ENCODE measurements around the gene LINC00237. TPM values are rescaled to one million over a fixed set of nuclear protein-coding genes. Genes with fewer than 3 reads are reported as not detected.

LINC00237 gene
- total RNA-seq, 1 experiment from 2014 or later: 0.90 TPM

- Mint-ChIP-seq H3K4me1 (peaks cover 31 to 47% of the 10 kb centered on the region in 2 experiments), H3K4me3 (peak overlapping the region; percentile 14 to 28; a peak in 4 of 5 replicates), H3K9me3 (no peaks in the 10 kb centered on the region), H3K27ac (0 out of 7 replicates have a peak overlapping the region, but pooled peaks of 1 of the 3 experiments have one; percentile 17), H3K36me3 (ENCODE audit: insufficient read depth in 1 of 3, low read depth in 3 of 3) (no peaks in the 10 kb centered on the region), H3K27me3 (ENCODE audit: low read depth) (peaks cover 12% of the 10 kb centered on the region)
- Histone ChIP-seq H3K27ac (ENCODE audit: insufficient read length, low read depth, low read length) (no peak overlapping the region), H2BK12ac (ENCODE audit: insufficient read length, low read depth, low read length) (no peak overlapping the region), H3T11ph (ENCODE audit: low read length) (no peak overlapping the region), H3K14ac (ENCODE audit: insufficient read depth, low read length) (no peak overlapping the region), H4K5ac (ENCODE audit: insufficient read length, low read depth, low read length) (no peak overlapping the region), H3K23ac (ENCODE audit: insufficient read length, low read depth, low read length) (no peak overlapping the region), H3K4me2 (ENCODE audit: insufficient read depth, insufficient read length, low read length) (peak overlapping the region; percentile 12), H3K56ac (ENCODE audit: insufficient read length, low read depth, low read length) (no peak overlapping the region), H3K4me1 (ENCODE audit: insufficient read depth, low read length) (peaks cover 16% of the 10 kb centered on the region; the same call in 1 of the 2 replicates), H2BK120ac (ENCODE audit: low read depth, low read length, poor library complexity, severe bottlenecking) (no peak overlapping the region), H3K27me3 (ENCODE audit: insufficient read depth, low read length) (no peaks in the 10 kb centered on the region), H3K4ac (ENCODE audit: low read depth, low read length) (no peak overlapping the region), H4K20me1 (ENCODE audit: control insufficient read depth, insufficient read depth, insufficient read length) (no peaks in the 10 kb centered on the region), H3K9ac (ENCODE audit: extremely low read depth, insufficient read length, low read length) (no peak overlapping the region), H2AFZ (ENCODE audit: low read length) (no peak overlapping the region), H4K8ac (replicated peaks; ENCODE audit: insufficient read length, low read depth, low read length) (no peak overlapping the region), H2AK5ac (ENCODE audit: insufficient read length, low read length) (no peak overlapping the region), H3K79me1 (ENCODE audit: insufficient read depth, low read depth, low read length, poor library complexity, severe bottlenecking) (no peaks in the 10 kb centered on the region), H2BK5ac (ENCODE audit: insufficient read length, low read length) (no peak overlapping the region), H3K79me2 (ENCODE audit: insufficient read depth, low read length) (no peaks in the 10 kb centered on the region), H3K18ac (ENCODE audit: insufficient read length, low read depth, low read length) (no peak overlapping the region), H3K23me2 (ENCODE audit: insufficient read length, low read depth, low read length, poor library complexity, severe bottlenecking) (no peaks in the 10 kb centered on the region), H3K9me3 (ENCODE audit: control insufficient read depth, low read depth, low read length) (no peaks in the 10 kb centered on the region), H2BK20ac (ENCODE audit: low read depth, low read length, poor library complexity, severe bottlenecking) (no peak overlapping the region), H4K91ac (ENCODE audit: insufficient read length, low read depth, low read length) (no peak overlapping the region), H2BK15ac (ENCODE audit: low read depth, low read length) (no peak overlapping the region)
- WGBS (ENCODE audit: extremely low coverage, insufficient read length, low lambda C conversion rate): no CpG with 5 or more reads among the region's 11 CpGs
- TF ChIP-seq, protein P1, sequence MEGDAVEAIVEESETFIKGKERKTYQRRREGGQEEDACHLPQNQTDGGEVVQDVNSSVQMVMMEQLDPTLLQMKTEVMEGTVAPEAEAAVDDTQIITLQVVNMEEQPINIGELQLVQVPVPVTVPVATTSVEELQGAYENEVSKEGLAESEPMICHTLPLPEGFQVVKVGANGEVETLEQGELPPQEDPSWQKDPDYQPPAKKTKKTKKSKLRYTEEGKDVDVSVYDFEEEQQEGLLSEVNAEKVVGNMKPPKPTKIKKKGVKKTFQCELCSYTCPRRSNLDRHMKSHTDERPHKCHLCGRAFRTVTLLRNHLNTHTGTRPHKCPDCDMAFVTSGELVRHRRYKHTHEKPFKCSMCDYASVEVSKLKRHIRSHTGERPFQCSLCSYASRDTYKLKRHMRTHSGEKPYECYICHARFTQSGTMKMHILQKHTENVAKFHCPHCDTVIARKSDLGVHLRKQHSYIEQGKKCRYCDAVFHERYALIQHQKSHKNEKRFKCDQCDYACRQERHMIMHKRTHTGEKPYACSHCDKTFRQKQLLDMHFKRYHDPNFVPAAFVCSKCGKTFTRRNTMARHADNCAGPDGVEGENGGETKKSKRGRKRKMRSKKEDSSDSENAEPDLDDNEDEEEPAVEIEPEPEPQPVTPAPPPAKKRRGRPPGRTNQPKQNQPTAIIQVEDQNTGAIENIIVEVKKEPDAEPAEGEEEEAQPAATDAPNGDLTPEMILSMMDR (conservative IDR thresholded peaks at IDR 0.05): no peak
- DNase-seq: no peak
Measured at GRCh38 chr20:21090721-21091120, 15.4 kb downstream of the LINC00237 start.

Data from H9 (cell line).